Astrocyte of the spinal cord (primary cell): ENCODE data around the gene SF3B4.

Experiments
- DNase-seq: peaks from one replicate; pipeline ENCODE4 v3.0.0; 2011; ENCODE audit warnings: low read depth, low spot score
- H3K4me3 ChIP-seq: 2 replicates; pipeline ENCODE4 v1.5.1; 2011; ENCODE audit warnings: low read depth, mild to moderate bottlenecking, low read length, moderate library complexity
- CTCF ChIP-seq: IDR thresholded peaks from 2 replicates; pipeline ENCODE4 v1.5.1; 2012; ENCODE audit warnings: low read depth, mild to moderate bottlenecking, low read length, inconsistent platforms
- in situ Hi-C: cut with HindIII; loops from 2 replicates; pipeline ENCODE4 v1.10.0; 2017; ENCODE audit warnings: low sequenced_read_pairs

The SF3B4 gene

GRCh38 chr1:149928401-149928724 is 760 bp upstream of the SF3B4 start:
- no peak for TF ChIP-seq CTCF
- no peak for DNase-seq
- H3K4me3 ChIP-seq = peak overlapping the region; percentile 87
- in situ Hi-C loops = no loop called here

- DNase-seq = no peak
- in situ Hi-C loops = no loop called here
- H3K4me3 ChIP-seq = peak overlapping the region; percentile 87
- no peak for TF ChIP-seq CTCF
Observed at GRCh38 chr1:149927056-149927562, 494 bp downstream of the SF3B4 start.

GRCh38 chr1:149926296-149926695 is 1.3 kb downstream of the SF3B4 start:
- no peak for TF ChIP-seq CTCF
- no peak overlapping the region for H3K4me3 ChIP-seq
- no peak for DNase-seq
- in situ Hi-C loops = no loop called here

GRCh38 chr1:149925751-149926150 is 1.9 kb downstream of the SF3B4 start:
- no peak for TF ChIP-seq CTCF
- H3K4me3 ChIP-seq = no peak overlapping the region
- DNase-seq = no peak
- in situ Hi-C loops = no loop called here

- TF ChIP-seq CTCF = no peak
- no peak overlapping the region for H3K4me3 ChIP-seq
- in situ Hi-C loops = no loop called here
- DNase-seq = no peak
Observed at GRCh38 chr1:149925345-149925744, 2.3 kb downstream of the SF3B4 start.

GRCh38 chr1:149923626-149924025 is 4.0 kb downstream of the SF3B4 start:
- in situ Hi-C loops = no loop called here
- no peak overlapping the region for H3K4me3 ChIP-seq
- DNase-seq = no peak
- TF ChIP-seq CTCF = no peak

GRCh38 chr1:149917571-149918144 is 9.9 kb downstream of the SF3B4 start, which contains the start of gene SV2A:
Gene SV2A (minus strand): TSS chr1:149917844. CDS start chr1:149913840, 4,004 bp downstream.
- peak within 1 kb of the TSS; percentile 75 for H3K4me3 ChIP-seq
- in situ Hi-C loops = no loop called here
- TF ChIP-seq CTCF = no peak
- peak; percentile 61 for DNase-seq
